Measurements from ENCODE around the gene COBL. TPM values are rescaled to one million over a fixed set of nuclear protein-coding genes. Genes with fewer than 3 reads are reported as not detected.

The COBL gene
- total and polyA plus RNA-seq, 2 of the 8 experiments (the other 6 are each of a cell fraction or from before 2014, with no cell fraction given), result 13.8 to 40.4 TPM

GRCh38 chr7:51034521-51035264, 281.9 kb downstream of the COBL start (continued):
- TF ChIP-seq CHD7 (IDR thresholded peaks at IDR 0.05; ENCODE audit: insufficient replicate concordance, low read length) (no peak), SP1 (IDR thresholded peaks at IDR 0.05; ENCODE audit: low read depth, low read length) (no peak), TCF12 (IDR thresholded peaks at IDR 0.05; ENCODE audit: low read depth, low read length) (no peak), SAP30 (IDR thresholded peaks at IDR 0.05; ENCODE audit: insufficient read depth, insufficient replicate concordance, low read length) (no peak), RNF2 (IDR thresholded peaks at IDR 0.05; ENCODE audit: borderline replicate concordance, low read depth, low read length, missing control alignments, poor library complexity, severe bottlenecking) (no peak), RBBP5 (IDR thresholded peaks at IDR 0.05; ENCODE audit: borderline replicate concordance, low read depth, low read length) (no peak), NANOG (IDR thresholded peaks at IDR 0.05; ENCODE audit: insufficient read depth, low read depth, low read length, poor library complexity, severe bottlenecking) (no peak), CHD1 (IDR thresholded peaks at IDR 0.05; ENCODE audit: low read depth, low read length) (no peak), E2F6 (IDR thresholded peaks at IDR 0.05) (no peak)
